GM12878 (cell line): ENCODE measurements around the gene TMEM41A. TPM values are rescaled to one million over a fixed set of nuclear protein-coding genes. Genes with fewer than 3 reads are reported as not detected.
"Not testable (repeated sequence)": the region's sequence is repeated elsewhere in the genome, so short reads cannot be mapped to it uniquely, and the experiment has no call there.

Experiments
- ATAC-seq: fragments of 200-7000 bp; cut with Tn5 transposase; 3 replicates; pipeline ENCODE4 v1.9.1; 2020; ENCODE audit warnings: mild to moderate bottlenecking, moderate library complexity
- BruUV-seq: library from RNA; stranded (reverse); fragments of 400-500 nt; replicated peaks from 2 replicates; lab custom pipeline; 2021; lab: Mats Ljungman, UMichigan
- CTCF ChIA-PET: fragments of 300-600 bp; sonication (Branson Sonifier 250); formaldehyde crosslinking; extraction: SDS; loops from one replicate; lab custom pipeline; 2021; ENCODE audit warnings: inconsistent platforms; lab: Yijun Ruan, JAX
- POLR2A ChIA-PET: fragments of 350-600 bp; formaldehyde crosslinking; extraction: SDS; loops from one replicate; lab custom pipeline; 2021; ENCODE audit warnings: inconsistent platforms; lab: Charles Lee
- RAD21 ChIA-PET: fragments of 300-600 bp; sonication (Branson Sonifier 250); formaldehyde crosslinking; loops from one replicate; lab custom pipeline; 2023; ENCODE audit warnings: antibody characterized with exemption; ENCODE audit not compliant: unreplicated experiment; lab: Charles Lee
- SMC1A ChIA-PET: fragments of 300-600 bp; sonication (Branson Sonifier 250); formaldehyde crosslinking; loops from one replicate; lab custom pipeline; 2023; ENCODE audit not compliant: unreplicated experiment, uncharacterized antibody; lab: Charles Lee
- DNase-seq: peaks from one replicate; pipeline ENCODE4 v3.0.0-alpha.2; 2011; ENCODE audit warnings: low read depth, low spot score
- FAIRE-seq: peaks from 3 replicates; lab custom pipeline; 2011; peaks lifted over from hg19 to GRCh38; lab: Jason Lieb, UNC
- H2AFZ ChIP-seq: 2 replicates; pipeline ENCODE4 v1.6.0; 2011; ENCODE audit warnings: low read depth, low read length, control low read depth; ENCODE audit not compliant: control insufficient read depth
- H3K27ac ChIP-seq: 2 replicates; pipeline ENCODE4 v1.5.1; 2011; ENCODE audit warnings: control low read depth; ENCODE audit not compliant: control insufficient read depth, insufficient read depth
- H3K27me3 ChIP-seq, 2 experiments: replicated peaks in 1 of 2; 2 replicates each; pipeline versions ENCODE4 v1.6.0 to v1.6.1; 2011; ENCODE audit warnings: low read length in 1 of 2; ENCODE audit not compliant: control insufficient read depth in 2 of 2, insufficient read depth in 2 of 2
- H3K36me3 ChIP-seq, 2 experiments: 2 replicates each; pipeline ENCODE4 v1.5.1; 2011; ENCODE audit warnings: low read length in 1 of 2; ENCODE audit not compliant: control insufficient read depth in 2 of 2, insufficient read depth in 2 of 2
- H3K4me1 ChIP-seq: 2 replicates; pipeline ENCODE4 v1.6.1; 2011; ENCODE audit warnings: mild to moderate bottlenecking, low read length, moderate library complexity, mixed read lengths; ENCODE audit not compliant: control insufficient read depth, insufficient read depth
- H3K4me2 ChIP-seq: 2 replicates; pipeline ENCODE4 v1.6.0; 2011; ENCODE audit warnings: control low read depth; ENCODE audit not compliant: control insufficient read depth, insufficient read depth
- H3K4me3 ChIP-seq: fragments of 200-600 bp; sonication (generic); 2 replicates; pipeline ENCODE4 v1.5.1; 2016
- H3K79me2 ChIP-seq: 2 replicates; pipeline ENCODE4 v1.6.0; 2011; ENCODE audit warnings: low read length; ENCODE audit not compliant: control insufficient read depth, insufficient read depth
- H3K9ac ChIP-seq: 2 replicates; pipeline ENCODE4 v1.8.0; 2011; ENCODE audit warnings: low read length, control low read depth, mixed read lengths; ENCODE audit not compliant: control insufficient read depth, insufficient read depth
- H3K9me3 ChIP-seq: replicated peaks from 3 replicates; pipeline ENCODE4 v1.5.1; 2011; ENCODE audit warnings: mild to moderate bottlenecking, low read length; ENCODE audit not compliant: control insufficient read depth, insufficient read depth
- H4K20me1 ChIP-seq: 2 replicates; pipeline ENCODE4 v1.6.0; 2011; ENCODE audit not compliant: control insufficient read depth, insufficient read depth
- BCL3 ChIP-seq: IDR thresholded peaks from 2 replicates; pipeline ENCODE4 v1.6.1; 2011; ENCODE audit warnings: borderline replicate concordance, low read depth, mild to moderate bottlenecking, moderate library complexity, low read length; ENCODE audit not compliant: insufficient read depth, poor library complexity, severe bottlenecking
- BHLHE40 ChIP-seq, 2 experiments: fragments of 450-650 bp in 1 of 2; IDR thresholded peaks; 2 replicates each; pipeline ENCODE4 v1.6.1; 2011 to 2017; ENCODE audit warnings: low read depth in 2 of 2, borderline replicate concordance in 1 of 2, improper control_type of control experiment in 1 of 2, low read length in 1 of 2, mild to moderate bottlenecking in 1 of 2
- CHD2 ChIP-seq: IDR thresholded peaks from 2 replicates; pipeline ENCODE4 v1.6.1; 2011; ENCODE audit warnings: low read depth, low read length, improper control_type of control experiment, borderline replicate concordance
- CUX1 ChIP-seq: IDR thresholded peaks from 2 replicates; pipeline ENCODE4 v1.6.1; 2012; ENCODE audit warnings: improper control_type of control experiment, low read depth, low read length; ENCODE audit not compliant: insufficient replicate concordance
- ETV6 ChIP-seq, 2 experiments: fragments of 450-650 bp in 1 of 2; IDR thresholded peaks in 1 of 2; conservative IDR thresholded peaks in 1 of 2; 2 replicates each; pipeline ENCODE4 v1.6.1; 2014; ENCODE audit warnings: antibody characterized with exemption in 1 of 2, borderline replicate concordance in 1 of 2, low read depth in 1 of 2, mild to moderate bottlenecking in 1 of 2, moderate library complexity in 1 of 2
- PAX8 ChIP-seq: fragments of 450-650 bp; IDR thresholded peaks from 2 replicates; pipeline ENCODE4 v1.6.1; 2017; ENCODE audit warnings: mild to moderate bottlenecking, moderate library complexity
- WGBS: methylation state at CpG from one replicate; pipeline ENCODE4 v1.1.6; 2016; ENCODE audit warnings: low lambda C conversion rate; ENCODE audit not compliant: insufficient replicate concordance, insufficient coverage; ENCODE audit errors: missing lambda C conversion rate; 5-methylcytosine and 5-hydroxymethylcytosine counted together
- in situ Hi-C: fragments of 300-500 bp; cut with MboI; formaldehyde crosslinking; loops from 9 replicates; pipeline ENCODE4 v1.14.3; 2018; ENCODE audit warnings: mixed read lengths
- intact Hi-C: fragments of 100-400 bp; cut with micrococcal nuclease; formaldehyde crosslinking; loops from one replicate; pipeline ENCODE4 v1.14.2; 2022; ENCODE audit not compliant: unreplicated experiment
- polyA plus RNA-seq, 11 experiments: library from polyadenylated mRNA; depleted of rRNA in 4 of 11; unstranded in 6 of 11; stranded (reverse) in 5 of 11; fragments of >200 nt; fragmentation: Nextera tagmentation in 4 of 11; fragmentation: Illumina TruSeq in 1 of 11; extraction: Ambion mirVana in 4 of 11; extraction: Trizol in 1 of 11; gene quantifications; 1 replicate in 1 of 11; 2 replicates in 10 of 11; pipeline versions ENCODE4 v1.2.1 to v1.2.3, GENCODE V29; 2011 to 2016; ENCODE audit warnings: inconsistent platforms in 2 of 11, missing spikeins in 2 of 11, low read depth in 1 of 11
- total RNA-seq, 4 experiments: library from RNA; depleted of rRNA in 3 of 4; stranded (reverse); fragments of >200 nt in 3 of 4; fragmentation: Illumina TruSeq in 1 of 4; extraction: Trizol in 1 of 4; gene quantifications; 2 replicates each; pipeline versions ENCODE4 v1.2.1 to v1.2.3, GENCODE V29; 2013 to 2021

The TMEM41A gene
- total and polyA plus RNA-seq, 10 of the 15 experiments (the other 5 are each of a cell fraction or from before 2014, with no cell fraction given) = 13.9 to 33.2 (median 21.8) TPM

- TF ChIP-seq ETV6 (conservative IDR thresholded peaks at IDR 0.05 in 1 of 2, IDR thresholded peaks at IDR 0.05 in 1 of 2; ENCODE audit: borderline replicate concordance in 1 of 2, low read depth in 1 of 2) = no peak
- no peak for TF ChIP-seq CHD2
- TF ChIP-seq CUX1 = no peak
- TF ChIP-seq PAX8 = no peak
- no peak for TF ChIP-seq BCL3
- no peak for TF ChIP-seq BHLHE40 (IDR thresholded peaks at IDR 0.05; ENCODE audit: borderline replicate concordance in 1 of 2, low read depth in 2 of 2, low read length in 1 of 2)
These were observed 21.5 kb downstream of the TMEM41A start (continued) for GRCh38 chr3:185477316-185477715.

- H3K9ac ChIP-seq, H3K4me1 ChIP-seq, H3K4me2 ChIP-seq, POLR2A ChIA-PET, SMC1A ChIA-PET, in situ Hi-C loops, DNase-seq, H4K20me1 ChIP-seq, H2AFZ ChIP-seq, H3K27me3 ChIP-seq, BruUV-seq, ATAC-seq, H3K9me3 ChIP-seq, RAD21 ChIA-PET, FAIRE-seq, H3K27ac ChIP-seq, H3K79me2 ChIP-seq, intact Hi-C loops, H3K4me3 ChIP-seq, CTCF ChIA-PET: not testable (repeated sequence)
- 95% methylated on average over 6 of the region's 6 CpGs for WGBS
- H3K36me3 ChIP-seq = peaks cover 4 to 14% of the 10 kb centered on the region in 2 experiments; a peak in 3 of 4 replicates
These were observed 23.9 kb downstream of the TMEM41A start for GRCh38 chr3:185474922-185475321.
